ENCODE measurements around the gene CD99L2.

GRCh38 chrX:150899191-150899757, 806 bp upstream of the CD99L2 start:
- no peak for TF ChIP-seq POLR2A (IDR thresholded peaks at IDR 0.05)
- no peak for TF ChIP-seq CTCF (IDR thresholded peaks at IDR 0.05)
